ENCODE measurements around the gene IL2RA.

Gene IL2RA

GRCh38 chr10:6030217-6030616 is 31.9 kb downstream of the IL2RA start:
- H3K4me3 ChIP-seq (ENCODE audit: low read depth, low read length), result no peak overlapping the region
- no peak for TF ChIP-seq CTCF (conservative IDR thresholded peaks at IDR 0.05; ENCODE audit: low read depth, low read length)
- no peak for DNase-seq (ENCODE audit: low read depth)

- H3K4me3 ChIP-seq (ENCODE audit: low read depth, low read length), result no peak overlapping the region
- TF ChIP-seq CTCF (conservative IDR thresholded peaks at IDR 0.05; ENCODE audit: low read depth, low read length), result no peak
These were observed 34.2 kb downstream of the IL2RA start for GRCh38 chr10:6027929-6028328.

GRCh38 chr10:6025683-6026255 is 36.4 kb downstream of the IL2RA start:
- TF ChIP-seq CTCF (conservative IDR thresholded peaks at IDR 0.05; ENCODE audit: low read depth, low read length), result no peak
- DNase-seq (ENCODE audit: low read depth), result no peak
- no peak overlapping the region for H3K4me3 ChIP-seq (ENCODE audit: low read depth, low read length)

More at GRCh38 chr10:6027929-6028328, 34.2 kb downstream of the IL2RA start:
- no peak for DNase-seq (ENCODE audit: low read depth)

- no peak for TF ChIP-seq CTCF (conservative IDR thresholded peaks at IDR 0.05; ENCODE audit: low read depth, low read length)
- DNase-seq (ENCODE audit: low read depth), result no peak
- no peak overlapping the region for H3K4me3 ChIP-seq (ENCODE audit: low read depth, low read length)
These were observed 37.9 kb downstream of the IL2RA start for GRCh38 chr10:6024334-6024682.

- DNase-seq (ENCODE audit: low read depth), result no peak
- no peak for TF ChIP-seq CTCF (conservative IDR thresholded peaks at IDR 0.05; ENCODE audit: low read depth, low read length)
- H3K4me3 ChIP-seq (ENCODE audit: low read depth, low read length), result no peak overlapping the region
These were observed 38.4 kb downstream of the IL2RA start for GRCh38 chr10:6023661-6024333.

- DNase-seq (ENCODE audit: low read depth), result peak; percentile 42
- no peak overlapping the region for H3K4me3 ChIP-seq (ENCODE audit: low read depth, low read length)
- TF ChIP-seq CTCF (conservative IDR thresholded peaks at IDR 0.05; ENCODE audit: low read depth, low read length), result no peak
These were observed 39.5 kb downstream of the IL2RA start for GRCh38 chr10:6022660-6023059.

- no peak for TF ChIP-seq CTCF (conservative IDR thresholded peaks at IDR 0.05; ENCODE audit: low read depth, low read length)
- H3K4me3 ChIP-seq (ENCODE audit: low read depth, low read length), result no peak overlapping the region
- DNase-seq (ENCODE audit: low read depth), result peak; percentile 92
These were observed 41.3 kb downstream of the IL2RA start for GRCh38 chr10:6020826-6021225.

Data from choroid plexus epithelial cell (primary cell).